NCI-H774 (cell line): ENCODE measurements around the gene CLP1.

Experiments
- DNase-seq: peaks from one replicate; lab custom pipeline; 2025; lab: John Stamatoyannopoulos, UW

Gene CLP1

DNA sequence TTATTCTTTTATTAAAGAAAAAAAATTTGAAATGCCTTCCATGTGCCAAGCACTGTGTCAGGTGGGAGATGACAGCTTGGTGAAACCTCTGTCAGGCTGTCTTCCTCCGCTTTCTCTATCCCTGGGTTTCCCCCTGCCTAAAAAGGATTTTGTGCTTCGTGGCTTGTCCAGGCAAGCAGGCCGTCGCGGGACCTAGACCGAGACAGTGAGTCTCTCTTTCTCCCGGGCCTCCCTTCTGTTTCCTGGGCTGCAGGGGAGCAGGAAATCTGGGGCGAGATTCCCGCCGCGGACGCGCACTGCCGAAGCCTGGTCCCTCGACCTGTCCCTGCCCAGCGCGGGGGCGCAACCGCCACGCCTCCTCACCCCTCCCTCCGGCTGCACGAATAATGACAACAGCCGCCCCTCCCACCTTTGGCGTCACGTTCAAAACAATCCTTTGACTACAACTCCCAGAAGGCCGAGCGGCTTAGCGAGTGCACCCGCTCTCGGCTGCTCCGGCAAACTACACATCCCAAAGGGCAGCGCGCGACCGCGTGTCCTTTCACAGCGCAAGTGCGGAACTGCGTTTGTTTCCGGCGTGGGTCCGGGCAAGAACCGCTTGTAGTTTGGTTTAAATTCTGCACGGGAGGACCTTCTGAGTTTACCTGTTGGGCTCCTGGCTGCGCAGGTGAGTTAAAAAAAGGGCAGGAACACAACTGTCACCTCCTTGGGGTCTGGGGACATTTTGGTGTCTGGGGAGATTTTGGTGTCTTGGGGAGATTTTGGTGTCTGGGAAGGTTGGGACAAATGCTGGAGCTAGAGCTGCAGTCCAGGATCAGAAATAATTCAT is at the start of gene CLP1:
CLP1 (plus strand) TSS at position 569 of the 829 bp plus-strand sequence. CDS start 1,715 bp downstream, outside the sequence.
- DNase-seq = peak; percentile 96

GRCh38 chr11:57610170-57610569 is 47.4 kb upstream of the CLP1 start:
- DNase-seq = no peak

- DNase-seq = no peak
Observed at GRCh38 chr11:57614234-57614772, 43.3 kb upstream of the CLP1 start.

DNA sequence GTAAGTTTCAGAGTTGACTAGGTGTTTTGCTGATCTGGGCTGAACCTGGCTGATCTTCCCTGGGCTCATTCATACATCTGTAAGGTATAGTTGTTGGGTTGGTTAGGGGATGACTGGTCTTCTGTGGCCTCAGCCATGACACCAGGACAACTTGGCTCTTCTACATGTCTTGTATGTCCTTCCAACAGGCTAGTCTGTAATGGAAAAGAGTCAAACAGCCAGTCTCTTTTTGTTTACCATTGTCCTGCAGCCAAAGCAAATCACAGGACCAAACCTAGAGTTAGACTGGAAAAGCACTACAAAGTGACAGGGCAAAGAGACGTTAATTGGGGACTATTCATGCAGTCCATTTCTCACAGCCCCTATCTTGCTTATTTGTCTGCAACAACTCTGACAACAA is 42.3 kb upstream of the CLP1 start:
- DNase-seq = no peak

- DNase-seq = no peak
Observed at GRCh38 chr11:57616595-57616994, 41.0 kb upstream of the CLP1 start.

GRCh38 chr11:57618438-57618837 is 39.1 kb upstream of the CLP1 start:
- no peak for DNase-seq

DNA sequence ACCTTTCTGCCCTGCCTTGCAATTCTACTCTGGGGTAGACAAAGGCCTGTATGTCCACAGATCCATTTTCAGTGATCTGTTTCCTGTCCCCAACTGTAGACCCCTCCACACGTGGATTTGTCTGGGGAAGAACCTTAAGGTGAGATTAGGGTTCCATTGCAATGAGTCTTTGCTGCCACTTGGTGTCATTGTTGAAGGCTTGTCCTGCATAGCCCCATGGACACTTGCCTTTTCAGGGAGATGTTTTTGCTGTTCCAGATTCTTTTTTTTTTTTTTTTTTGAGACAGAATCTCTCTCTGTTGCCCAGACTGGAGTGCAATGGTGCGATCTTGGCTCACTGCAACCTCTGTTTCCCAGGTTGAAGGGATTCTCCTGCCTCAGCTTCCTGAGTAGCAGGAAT is 38.2 kb upstream of the CLP1 start:
- no peak for DNase-seq

DNA sequence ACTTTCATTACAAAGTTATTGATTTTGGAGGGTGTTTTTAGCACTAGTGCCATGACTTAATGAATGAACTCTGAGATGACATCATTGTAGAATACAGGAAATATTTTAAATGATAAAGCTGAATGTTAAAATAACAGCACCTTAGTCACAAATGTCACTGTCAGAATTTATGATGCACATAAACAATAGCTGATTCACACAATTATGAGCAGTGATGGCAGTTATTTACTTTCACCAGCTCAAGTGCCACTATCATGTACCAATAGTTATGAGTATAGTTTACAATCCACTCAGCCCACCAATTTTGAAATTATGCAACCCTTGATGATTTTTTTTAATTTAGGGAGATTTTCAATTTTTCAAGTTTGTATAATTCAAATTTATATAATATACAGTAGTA is 37.1 kb upstream of the CLP1 start:
- DNase-seq = no peak

- DNase-seq = no peak
Observed at GRCh38 chr11:57622263-57622662, 35.3 kb upstream of the CLP1 start.

- no peak for DNase-seq
Observed at GRCh38 chr11:57624864-57625263, 32.7 kb upstream of the CLP1 start.

- no peak for DNase-seq
Observed at GRCh38 chr11:57626895-57627294, 30.7 kb upstream of the CLP1 start.

- DNase-seq = no peak
Observed at GRCh38 chr11:57630171-57630570, 27.4 kb upstream of the CLP1 start.

DNA sequence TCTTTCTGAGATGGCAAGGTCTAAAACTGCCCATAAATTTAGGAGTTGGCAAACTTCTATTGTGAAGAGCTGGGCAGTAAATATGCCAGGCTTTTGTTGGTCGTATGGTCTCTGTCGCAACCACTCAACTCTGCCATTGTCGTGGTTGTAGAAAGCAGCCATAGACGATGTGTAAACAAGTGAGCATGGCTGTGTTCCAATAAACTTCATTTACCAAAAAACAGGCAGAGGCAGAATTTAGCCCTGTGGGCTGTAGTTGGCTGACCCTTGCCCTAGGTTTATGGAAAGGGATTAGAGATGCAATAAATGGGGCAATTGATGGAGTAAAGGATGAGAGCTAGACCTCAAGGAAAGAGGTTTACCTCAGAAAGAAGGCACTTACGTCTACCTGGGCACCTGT is 25.4 kb upstream of the CLP1 start:
- no peak for DNase-seq

DNA sequence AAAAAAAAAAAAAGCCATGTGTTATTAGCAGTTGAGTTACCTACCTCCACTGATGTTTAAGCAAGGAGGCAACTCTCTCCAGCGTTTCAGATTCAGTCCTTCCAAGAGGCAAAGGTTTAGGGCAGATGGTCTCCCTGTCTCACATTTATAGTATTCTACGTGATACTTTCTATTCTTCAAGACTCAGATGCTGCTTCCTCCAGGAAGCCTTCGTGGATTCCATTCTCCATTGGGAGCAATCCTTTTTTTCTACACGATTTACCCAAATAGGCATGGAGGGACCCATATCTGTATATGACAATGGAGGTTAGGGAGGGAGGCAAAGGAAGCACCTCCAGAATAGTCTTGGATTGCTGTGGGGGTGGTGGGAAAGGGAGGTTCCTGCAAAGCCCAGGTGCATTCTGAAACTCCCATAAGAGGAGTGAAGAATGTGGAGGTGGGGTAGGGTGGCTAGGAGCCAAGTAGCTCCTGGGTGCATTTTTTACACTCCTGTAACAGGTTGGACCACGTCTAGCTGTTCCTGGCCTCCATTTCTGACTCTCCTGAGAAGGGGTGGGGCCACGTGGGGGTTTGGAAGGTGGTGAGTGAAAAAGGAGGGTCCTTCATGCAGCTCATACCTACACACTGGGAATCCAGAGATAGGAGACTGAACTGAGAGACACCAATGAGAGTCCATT is 24.0 kb upstream of the CLP1 start:
- DNase-seq = no peak

DNA sequence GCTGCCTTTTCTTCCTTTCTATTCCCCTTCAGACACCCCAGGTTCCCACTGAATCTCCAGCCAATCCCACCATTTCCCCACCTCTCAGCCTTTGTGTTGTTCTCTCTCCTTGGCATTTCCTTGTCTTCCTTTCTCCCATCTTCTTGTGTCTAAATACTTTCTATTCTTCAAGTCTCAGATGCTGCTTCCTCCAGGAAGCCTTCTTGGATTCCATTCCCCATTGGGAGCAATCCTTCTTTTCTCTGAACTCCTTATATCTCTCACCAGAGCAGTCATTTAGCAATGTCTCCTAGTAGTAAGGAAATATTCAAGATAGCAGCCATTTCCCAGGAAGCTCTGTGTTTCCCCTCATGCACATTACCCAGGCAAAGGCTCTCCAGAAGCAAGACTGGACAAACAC is 23.3 kb upstream of the CLP1 start:
- no peak for DNase-seq

- no peak for DNase-seq
Observed at GRCh38 chr11:57635246-57635645, 22.3 kb upstream of the CLP1 start.

- no peak for DNase-seq
Observed at GRCh38 chr11:57637626-57638004, 19.9 kb upstream of the CLP1 start.

DNA sequence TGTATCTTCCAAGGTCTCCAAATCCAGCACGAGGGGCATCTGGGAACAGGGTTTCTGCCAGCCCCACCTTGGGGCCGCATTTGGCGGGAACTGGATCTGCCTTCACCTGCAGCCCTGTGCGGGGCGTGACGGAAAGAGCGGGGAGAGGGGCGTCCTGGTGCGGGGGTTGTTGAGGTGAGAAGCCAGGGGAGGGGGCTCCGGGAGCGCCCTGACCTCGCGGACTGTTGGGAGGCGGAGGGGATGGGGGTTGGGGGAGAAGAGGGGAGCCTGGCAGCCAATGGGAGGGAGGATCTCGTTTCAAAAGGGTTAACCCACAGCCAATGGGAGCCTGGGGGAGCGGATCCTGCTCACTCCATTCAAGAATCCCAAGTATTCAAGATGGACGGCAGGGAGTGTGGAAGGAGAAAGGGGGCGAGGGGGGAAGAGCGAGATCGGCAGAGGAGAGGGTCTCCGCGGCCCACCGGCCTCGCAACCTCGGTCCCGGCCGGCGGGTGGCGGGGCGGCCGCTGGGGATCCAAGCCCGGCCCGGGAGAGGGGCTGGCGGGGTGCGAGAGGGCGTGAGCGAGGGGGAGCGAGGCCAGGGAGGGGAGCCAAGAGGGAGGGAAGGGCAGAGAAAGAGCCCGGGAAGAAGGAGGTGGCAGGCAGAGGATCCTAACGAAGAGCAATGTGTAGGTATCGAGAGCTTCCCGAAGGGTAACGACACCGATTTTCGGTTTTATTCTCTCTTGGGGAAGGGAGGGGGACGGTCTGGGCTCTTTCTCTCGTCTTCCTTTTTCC is 19.4 kb upstream of the CLP1 start:
- peak; percentile 73 for DNase-seq

- DNase-seq = no peak
Observed at GRCh38 chr11:57638811-57639320, 18.7 kb upstream of the CLP1 start.

DNA sequence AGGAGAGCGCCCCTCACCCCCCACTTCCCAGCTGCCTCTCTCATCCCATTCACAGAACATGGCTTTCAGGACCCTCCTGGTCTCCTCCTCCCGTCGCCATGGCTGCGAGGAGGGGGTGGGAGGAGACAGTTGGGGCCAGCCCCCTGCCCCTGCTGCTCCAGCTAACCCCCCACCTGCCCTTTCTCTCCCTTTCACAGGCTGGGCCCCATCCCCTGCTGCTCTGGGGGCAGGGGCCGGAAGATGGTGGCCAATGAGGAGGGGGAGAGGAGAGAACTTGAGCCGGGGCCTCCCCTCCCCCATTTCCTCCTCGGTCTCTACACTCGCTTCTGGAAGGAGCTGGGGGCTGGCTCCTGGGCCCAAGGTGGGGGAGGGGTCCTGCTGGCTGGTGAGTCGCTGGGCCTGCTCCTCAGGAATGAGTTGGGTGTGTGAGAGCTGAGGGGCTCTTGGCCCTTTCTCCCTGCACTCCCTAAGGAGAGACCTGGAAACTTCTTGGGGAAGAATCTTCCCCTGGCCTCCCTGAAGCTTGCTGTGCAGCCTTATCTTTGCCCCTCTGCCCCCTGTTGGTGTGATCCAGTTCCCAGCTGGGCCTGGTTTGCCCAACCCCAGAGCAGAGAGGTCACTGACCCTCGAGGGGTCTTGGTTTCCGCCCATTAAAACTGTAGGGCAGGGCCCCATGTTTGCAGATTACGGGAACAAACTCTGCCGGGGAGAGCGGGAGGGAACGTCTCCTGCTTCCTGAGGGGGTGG is 18.1 kb upstream of the CLP1 start:
- no peak for DNase-seq

- DNase-seq = no peak
Observed at GRCh38 chr11:57640068-57640800, 17.3 kb upstream of the CLP1 start.
